ENCODE data around the gene RNPEP.
"Not testable (repeated sequence)": the region's sequence is repeated elsewhere in the genome, so short reads cannot be mapped to it uniquely, and the experiment has no call there.

The RNPEP gene

GRCh38 chr1:201946224-201946908 lies 36.1 kb upstream of the RNPEP start, which contains the start of gene LMOD1:
LMOD1 (minus strand) TSS chr1:201946548; CDS start chr1:201946340, 208 bp downstream.
- Mint-ChIP-seq H3K9me3 (no peaks in the 10 kb centered on the region), H3K4me1 (peaks cover 12 to 19% of the 10 kb centered on the region in 2 donors), H3K27ac (no peak within 1 kb of the TSS), H3K4me3 (peak within 1 kb of the TSS; percentile 80 to 82), H3K36me3 (no peaks in the 10 kb centered on the region), H3K27me3 (peaks cover 49 to 81% of the 10 kb centered on the region in 2 donors)
- DNase-seq (no peak), ATAC-seq (replicated peaks) (peak; percentile 66 to 70)

GRCh38 chr1:201947697-201948008 lies 34.8 kb upstream of the RNPEP start:
- no peak overlapping the region for H3K27ac Mint-ChIP-seq
- peaks cover 44 to 71% of the 10 kb centered on the region in 2 donors for H3K27me3 Mint-ChIP-seq
- no peaks in the 10 kb centered on the region for H3K9me3 Mint-ChIP-seq
- ATAC-seq (replicated peaks) (no peak), DNase-seq (no peak)
- H3K4me1 Mint-ChIP-seq = peaks cover 12 to 19% of the 10 kb centered on the region in 2 donors
- H3K4me3 Mint-ChIP-seq = no peak overlapping the region
- H3K36me3 Mint-ChIP-seq = no peaks in the 10 kb centered on the region

GRCh38 chr1:201949491-201949890 lies 33.0 kb upstream of the RNPEP start:
- H3K4me3 Mint-ChIP-seq = no peak overlapping the region
- peaks cover 38 to 55% of the 10 kb centered on the region in 2 donors for H3K27me3 Mint-ChIP-seq
- H3K4me1 Mint-ChIP-seq = peaks cover 15 to 22% of the 10 kb centered on the region in 2 donors

GRCh38 chr1:201954263-201955008 lies 28.0 kb upstream of the RNPEP start:
- Mint-ChIP-seq H3K27me3 (peaks cover 0 to 8% of the 10 kb centered on the region in 2 donors), H3K36me3 (peaks cover 11 to 17% of the 10 kb centered on the region in 2 donors), H3K4me3 (peak overlapping the region; percentile 91 to 99), H3K9me3 (no peaks in the 10 kb centered on the region), H3K4me1 (peaks cover 7 to 16% of the 10 kb centered on the region in 2 donors), H3K27ac (peak overlapping the region; percentile 99)
- ATAC-seq (replicated peaks) (peak in 1 of 2 donors; percentile 7), DNase-seq (no peak)

More at GRCh38 chr1:201949491-201949890, 33.0 kb upstream of the RNPEP start:
- DNase-seq (no peak), ATAC-seq (replicated peaks) (no peak)
- Mint-ChIP-seq H3K27ac (no peak overlapping the region), H3K9me3 (no peaks in the 10 kb centered on the region), H3K36me3 (no peaks in the 10 kb centered on the region)

GRCh38 chr1:201955009-201955728 lies 27.3 kb upstream of the RNPEP start, which contains the start of gene TIMM17A:
TIMM17A (plus strand) TSS chr1:201955503; CDS start chr1:201955527, 24 bp downstream.
- H3K27ac Mint-ChIP-seq = peak within 1 kb of the TSS; percentile 99
- peaks cover 0 to under 1% of the 10 kb centered on the region in 2 donors for H3K27me3 Mint-ChIP-seq
- H3K36me3 Mint-ChIP-seq = peaks cover 13 to 18% of the 10 kb centered on the region in 2 donors
- peak within 1 kb of the TSS; percentile 91 to 99 for H3K4me3 Mint-ChIP-seq
- ATAC-seq (replicated peaks) = peak; percentile 98 to 99
- H3K4me1 Mint-ChIP-seq = peaks cover 7 to 16% of the 10 kb centered on the region in 2 donors
- peak; percentile 95 for DNase-seq
- H3K9me3 Mint-ChIP-seq = no peaks in the 10 kb centered on the region

- H3K9me3 Mint-ChIP-seq = no peaks in the 10 kb centered on the region
- H3K27me3 Mint-ChIP-seq = no peaks in the 10 kb centered on the region
- peak; percentile 60 to 61 for ATAC-seq (replicated peaks)
- peaks cover 7 to 16% of the 10 kb centered on the region in 2 donors for H3K4me1 Mint-ChIP-seq
- peak overlapping the region; percentile 99 for H3K27ac Mint-ChIP-seq
- H3K36me3 Mint-ChIP-seq = peaks cover 14 to 21% of the 10 kb centered on the region in 2 donors
- H3K4me3 Mint-ChIP-seq = peak overlapping the region; percentile 91 to 99
- DNase-seq = no peak
Observed at GRCh38 chr1:201955729-201956143, 26.7 kb upstream of the RNPEP start.

- H3K4me3 Mint-ChIP-seq = no peak overlapping the region
- DNase-seq (no peak), ATAC-seq (replicated peaks) (no peak)
- H3K36me3 Mint-ChIP-seq = peaks cover 23 to 32% of the 10 kb centered on the region in 2 donors
- no peaks in the 10 kb centered on the region for H3K9me3 Mint-ChIP-seq
- no peak overlapping the region for H3K27ac Mint-ChIP-seq
- peaks cover 7 to 20% of the 10 kb centered on the region in 2 donors for H3K4me1 Mint-ChIP-seq
- no peaks in the 10 kb centered on the region for H3K27me3 Mint-ChIP-seq
Observed at GRCh38 chr1:201958348-201958747, 24.1 kb upstream of the RNPEP start.

- H3K4me3 Mint-ChIP-seq; H3K27ac Mint-ChIP-seq; DNase-seq; ATAC-seq (replicated peaks); H3K9me3 Mint-ChIP-seq; H3K27me3 Mint-ChIP-seq: not testable (repeated sequence)
- peaks cover 30 to 49% of the 10 kb centered on the region in 2 donors for H3K36me3 Mint-ChIP-seq
- peaks cover 9 to 15% of the 10 kb centered on the region in 2 donors for H3K4me1 Mint-ChIP-seq
Observed at GRCh38 chr1:201962382-201962781, 20.1 kb upstream of the RNPEP start.

- Mint-ChIP-seq H3K4me3 (no peak overlapping the region), H3K36me3 (peaks cover 33 to 44% of the 10 kb centered on the region in 2 donors), H3K9me3 (no peaks in the 10 kb centered on the region), H3K27me3 (no peaks in the 10 kb centered on the region), H3K4me1 (peaks cover 7 to 15% of the 10 kb centered on the region in 2 donors), H3K27ac (no peak overlapping the region)
- DNase-seq (no peak), ATAC-seq (replicated peaks) (no peak)
Observed at GRCh38 chr1:201964261-201964660, 18.2 kb upstream of the RNPEP start.

GRCh38 chr1:201966171-201966570 lies 16.3 kb upstream of the RNPEP start:
- ATAC-seq (replicated peaks) (peak; percentile 57 to 63), DNase-seq (no peak)
- peaks cover 7 to 15% of the 10 kb centered on the region in 2 donors for H3K4me1 Mint-ChIP-seq
- peak overlapping the region; percentile 68 for H3K27ac Mint-ChIP-seq
- H3K36me3 Mint-ChIP-seq = peaks cover 35 to 47% of the 10 kb centered on the region in 2 donors
- no peaks in the 10 kb centered on the region for H3K9me3 Mint-ChIP-seq
- no peak overlapping the region for H3K4me3 Mint-ChIP-seq
- no peaks in the 10 kb centered on the region for H3K27me3 Mint-ChIP-seq

GRCh38 chr1:201968202-201968925 lies 14.1 kb upstream of the RNPEP start:
- H3K27me3 Mint-ChIP-seq = no peaks in the 10 kb centered on the region
- H3K27ac Mint-ChIP-seq = no peak overlapping the region
- no peaks in the 10 kb centered on the region for H3K9me3 Mint-ChIP-seq
- ATAC-seq (replicated peaks) (no peak), DNase-seq (no peak)
- no peak overlapping the region for H3K4me3 Mint-ChIP-seq
- peaks cover 9 to 11% of the 10 kb centered on the region in 2 donors for H3K4me1 Mint-ChIP-seq
- peaks cover 27 to 38% of the 10 kb centered on the region in 2 donors for H3K36me3 Mint-ChIP-seq

GRCh38 chr1:201970334-201971159 lies 11.9 kb upstream of the RNPEP start:
- DNase-seq = no peak
- no peaks in the 10 kb centered on the region for H3K9me3 Mint-ChIP-seq
- no peak for ATAC-seq (replicated peaks)
- H3K27me3 Mint-ChIP-seq = no peaks in the 10 kb centered on the region
- no peak overlapping the region for H3K27ac Mint-ChIP-seq
- no peak overlapping the region for H3K4me3 Mint-ChIP-seq
- H3K4me1 Mint-ChIP-seq = peaks cover 9 to 10% of the 10 kb centered on the region in 2 donors
- peaks cover 24 to 29% of the 10 kb centered on the region in 2 donors for H3K36me3 Mint-ChIP-seq

- H3K4me1 Mint-ChIP-seq = peaks cover 12 to 16% of the 10 kb centered on the region in 2 donors
- H3K27me3 Mint-ChIP-seq = peaks cover 0 to 3% of the 10 kb centered on the region in 2 donors
- H3K27ac Mint-ChIP-seq = peak overlapping the region; percentile 93
- ATAC-seq (replicated peaks) (peak in 1 of 2 donors; percentile 22), DNase-seq (no peak)
- peak overlapping the region; percentile 92 to 96 for H3K4me3 Mint-ChIP-seq
- no peaks in the 10 kb centered on the region for H3K9me3 Mint-ChIP-seq
- peaks cover 2 to 10% of the 10 kb centered on the region in 2 donors for H3K36me3 Mint-ChIP-seq
Observed at GRCh38 chr1:201982082-201982622, 296 bp upstream of the RNPEP start.
